ENCODE measurements around the gene CNN1.

DNA sequence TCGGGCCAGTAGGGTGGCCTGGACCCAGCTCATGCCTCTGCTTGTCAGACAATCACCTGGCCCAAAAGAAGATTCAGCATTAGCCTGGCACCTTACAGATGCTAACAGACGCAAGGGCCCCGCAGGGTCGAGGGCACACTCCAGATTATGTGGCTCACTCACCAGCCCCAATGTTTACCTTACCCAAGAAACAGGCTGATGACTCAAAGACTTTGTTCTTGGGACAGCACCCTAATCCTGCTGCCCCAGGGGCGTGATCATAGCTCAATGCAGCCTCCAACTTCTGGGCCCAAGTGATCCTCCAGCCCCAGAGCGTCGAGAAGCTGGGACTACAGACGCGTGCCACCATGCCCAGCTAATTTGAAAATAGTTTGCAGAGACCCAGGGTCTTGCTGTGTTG lies 19.5 kb upstream of the CNN1 start:
- TF ChIP-seq POLR2AphosphoS5 (IDR thresholded peaks at IDR 0.05; ENCODE audit: borderline replicate concordance, low read depth, low read length) = no peak
- no peak for TF ChIP-seq EZH2 (IDR thresholded peaks at IDR 0.05)
